ENCODE measurements around the gene STAT1. TPM values are rescaled to one million over a fixed set of nuclear protein-coding genes. Genes with fewer than 3 reads are reported as not detected.

STAT1 gene
- total RNA-seq, 3 donors from 2014 or later (not counting 1 experiment from before 2014, with no cell fraction given) = 49.1 to 91.6 (median 86.2) TPM

DNA sequence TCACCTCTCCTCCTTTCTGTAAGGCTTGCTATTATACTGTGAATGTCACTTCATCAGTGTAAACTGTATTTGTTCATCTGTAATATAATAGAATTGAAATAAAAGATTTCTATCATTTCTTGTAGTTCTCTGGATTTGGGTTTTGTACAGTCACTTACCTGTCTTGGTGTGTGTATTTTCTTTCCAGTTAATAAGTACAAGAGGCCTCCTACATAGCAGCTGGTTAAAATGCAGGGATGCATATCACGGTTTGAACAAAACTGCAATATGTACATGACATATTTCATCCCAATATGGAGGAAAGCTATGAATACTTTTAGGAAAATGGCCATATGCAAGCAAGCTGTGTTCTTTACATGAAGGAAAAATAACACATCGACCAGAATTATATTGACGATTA lies 5.4 kb upstream of the STAT1 start:
- H3K4me1 ChIP-seq (ENCODE audit: control insufficient read depth, insufficient read depth, low read length) = peaks cover 39% of the 10 kb centered on the region
- Mint-ChIP-seq H3K9me3 (no peaks in the 10 kb centered on the region), H3K4me3 (no peak overlapping the region), H3K36me3 (no peaks in the 10 kb centered on the region), H3K27me3 (ENCODE audit: low read depth in 2 of 2) (no peaks in the 10 kb centered on the region), H3K27ac (no peak overlapping the region), H3K4me1 (no peaks in the 10 kb centered on the region)
- no peaks in the 10 kb centered on the region for H3K27me3 ChIP-seq (ENCODE audit: control insufficient read depth, insufficient read depth, low read length)
- H3K9me3 ChIP-seq (ENCODE audit: control insufficient read depth, insufficient read depth, low read length) = no peaks in the 10 kb centered on the region
- no peak overlapping the region for H3K27ac ChIP-seq (ENCODE audit: low read length)
- ATAC-seq (no peak), DNase-seq (no peak)
- H3K36me3 ChIP-seq (ENCODE audit: control insufficient read depth, insufficient read depth, low read length) = no peaks in the 10 kb centered on the region
- H3K4me3 ChIP-seq (ENCODE audit: low read length) = no peak overlapping the region
- 94% methylated on average over 2 of the region's 3 CpGs for WGBS (ENCODE audit: insufficient coverage)
- intact Hi-C loops (cut with micrococcal nuclease) = no loop called here
- TF ChIP-seq, protein P1, sequence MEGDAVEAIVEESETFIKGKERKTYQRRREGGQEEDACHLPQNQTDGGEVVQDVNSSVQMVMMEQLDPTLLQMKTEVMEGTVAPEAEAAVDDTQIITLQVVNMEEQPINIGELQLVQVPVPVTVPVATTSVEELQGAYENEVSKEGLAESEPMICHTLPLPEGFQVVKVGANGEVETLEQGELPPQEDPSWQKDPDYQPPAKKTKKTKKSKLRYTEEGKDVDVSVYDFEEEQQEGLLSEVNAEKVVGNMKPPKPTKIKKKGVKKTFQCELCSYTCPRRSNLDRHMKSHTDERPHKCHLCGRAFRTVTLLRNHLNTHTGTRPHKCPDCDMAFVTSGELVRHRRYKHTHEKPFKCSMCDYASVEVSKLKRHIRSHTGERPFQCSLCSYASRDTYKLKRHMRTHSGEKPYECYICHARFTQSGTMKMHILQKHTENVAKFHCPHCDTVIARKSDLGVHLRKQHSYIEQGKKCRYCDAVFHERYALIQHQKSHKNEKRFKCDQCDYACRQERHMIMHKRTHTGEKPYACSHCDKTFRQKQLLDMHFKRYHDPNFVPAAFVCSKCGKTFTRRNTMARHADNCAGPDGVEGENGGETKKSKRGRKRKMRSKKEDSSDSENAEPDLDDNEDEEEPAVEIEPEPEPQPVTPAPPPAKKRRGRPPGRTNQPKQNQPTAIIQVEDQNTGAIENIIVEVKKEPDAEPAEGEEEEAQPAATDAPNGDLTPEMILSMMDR (IDR thresholded peaks at IDR 0.05) = no peak

DNA sequence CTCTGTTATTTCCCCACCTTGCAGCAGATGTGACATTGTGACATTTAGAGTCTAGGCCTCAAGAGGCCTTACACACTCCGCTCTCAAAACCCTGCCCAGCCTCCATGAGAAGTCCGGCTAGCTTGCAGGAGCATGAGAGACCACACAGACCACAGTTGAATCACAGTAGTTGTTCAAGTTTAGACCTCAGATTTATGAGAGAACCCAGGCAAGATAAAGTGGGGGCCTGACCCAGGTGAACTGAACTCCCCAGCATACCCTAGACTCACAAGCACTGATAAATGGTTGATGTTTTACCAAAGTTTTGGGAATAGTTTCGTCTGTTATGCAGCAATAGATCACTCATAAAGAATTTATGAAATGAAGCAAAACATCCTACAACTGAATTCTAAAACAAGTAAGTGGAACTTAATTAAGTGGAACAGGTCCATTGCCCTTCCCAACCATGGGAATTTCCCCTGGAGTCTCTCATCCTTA lies 4.7 kb upstream of the STAT1 start:
- WGBS (ENCODE audit: insufficient coverage) = 63% methylated on average over 2 of the region's 3 CpGs
- TF ChIP-seq, protein P1 (IDR thresholded peaks at IDR 0.05) = no peak
- Mint-ChIP-seq H3K27ac (peak overlapping the region in 1 of 2 donors; percentile 17), H3K9me3 (no peaks in the 10 kb centered on the region), H3K36me3 (no peaks in the 10 kb centered on the region), H3K4me1 (no peaks in the 10 kb centered on the region), H3K4me3 (peak overlapping the region; percentile 18), H3K27me3 (ENCODE audit: low read depth in 2 of 2) (no peaks in the 10 kb centered on the region)
- Histone ChIP-seq H3K36me3 (ENCODE audit: control insufficient read depth, insufficient read depth, low read length) (no peaks in the 10 kb centered on the region), H3K4me1 (ENCODE audit: control insufficient read depth, insufficient read depth, low read length) (peaks cover 37% of the 10 kb centered on the region), H3K27ac (ENCODE audit: low read length) (no peak overlapping the region), H3K27me3 (ENCODE audit: control insufficient read depth, insufficient read depth, low read length) (no peaks in the 10 kb centered on the region), H3K4me3 (ENCODE audit: low read length) (no peak overlapping the region), H3K9me3 (ENCODE audit: control insufficient read depth, insufficient read depth, low read length) (no peaks in the 10 kb centered on the region)
- DNase-seq (no peak), ATAC-seq (no peak)
- intact Hi-C loops (cut with micrococcal nuclease) = no loop called here

DNA sequence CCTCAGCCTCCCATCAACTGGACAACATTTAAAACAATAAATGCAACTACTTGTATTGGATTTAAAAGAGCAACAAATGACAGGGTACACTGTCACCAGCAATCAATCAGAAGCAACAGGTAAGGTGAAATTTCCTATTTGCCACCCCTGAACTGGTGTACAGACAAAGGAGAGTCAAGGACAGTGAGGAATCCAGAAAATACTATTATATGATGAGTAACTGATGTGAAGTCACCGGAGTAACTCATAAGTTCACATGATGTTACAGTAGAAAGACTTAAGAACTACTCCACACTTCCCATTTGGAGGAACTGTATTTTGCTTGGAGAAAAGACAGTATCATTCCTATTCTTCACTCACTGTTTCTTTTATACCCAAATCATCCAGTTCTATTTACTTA lies 4.1 kb upstream of the STAT1 start:
- Mint-ChIP-seq H3K36me3 (no peaks in the 10 kb centered on the region), H3K27me3 (ENCODE audit: low read depth in 2 of 2) (no peaks in the 10 kb centered on the region), H3K9me3 (no peaks in the 10 kb centered on the region), H3K27ac (no peak overlapping the region), H3K4me1 (no peaks in the 10 kb centered on the region), H3K4me3 (peak overlapping the region; percentile 18)
- DNase-seq = no peak
- Histone ChIP-seq H3K4me1 (ENCODE audit: control insufficient read depth, insufficient read depth, low read length) (peaks cover 35% of the 10 kb centered on the region), H3K27me3 (ENCODE audit: control insufficient read depth, insufficient read depth, low read length) (no peaks in the 10 kb centered on the region), H3K9me3 (ENCODE audit: control insufficient read depth, insufficient read depth, low read length) (no peaks in the 10 kb centered on the region), H3K36me3 (ENCODE audit: control insufficient read depth, insufficient read depth, low read length) (no peaks in the 10 kb centered on the region), H3K4me3 (ENCODE audit: low read length) (no peak overlapping the region), H3K27ac (ENCODE audit: low read length) (no peak overlapping the region)
- ATAC-seq = no peak
- intact Hi-C loops (cut with micrococcal nuclease) = no loop called here
- 60% methylated on average over 1 of the region's 1 CpG for WGBS (ENCODE audit: insufficient coverage)
- TF ChIP-seq, protein P1 (IDR thresholded peaks at IDR 0.05) = no peak

DNA sequence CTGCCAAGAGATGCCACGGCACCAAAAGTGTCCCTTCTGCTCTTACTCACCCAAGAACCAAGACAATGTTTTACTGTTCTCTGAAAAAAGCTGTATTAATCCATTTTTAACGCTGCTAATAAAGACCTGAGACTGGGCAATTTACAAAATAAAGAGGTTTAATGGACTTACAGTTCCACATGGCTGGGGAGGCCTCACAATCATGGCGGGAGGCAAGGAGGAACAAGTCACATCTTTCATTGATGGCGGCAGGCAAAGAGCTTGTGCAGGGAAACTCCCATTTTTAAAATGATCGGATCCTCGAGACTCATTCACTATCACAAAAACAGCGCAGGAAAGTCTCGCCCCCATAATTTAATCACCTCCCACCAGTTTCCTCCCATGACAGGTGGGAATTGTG lies 1.9 kb upstream of the STAT1 start:
- Histone ChIP-seq H3K27me3 (ENCODE audit: control insufficient read depth, insufficient read depth, low read length) (no peaks in the 10 kb centered on the region), H3K9me3 (ENCODE audit: control insufficient read depth, insufficient read depth, low read length) (no peaks in the 10 kb centered on the region), H3K4me1 (ENCODE audit: control insufficient read depth, insufficient read depth, low read length) (peaks cover 41% of the 10 kb centered on the region), H3K36me3 (ENCODE audit: control insufficient read depth, insufficient read depth, low read length) (peaks cover 5% of the 10 kb centered on the region), H3K4me3 (ENCODE audit: low read length) (no peak overlapping the region), H3K27ac (ENCODE audit: low read length) (no peak overlapping the region)
- Mint-ChIP-seq H3K9me3 (no peaks in the 10 kb centered on the region), H3K27me3 (ENCODE audit: low read depth in 2 of 2) (no peaks in the 10 kb centered on the region), H3K4me3 (no peak overlapping the region), H3K36me3 (no peaks in the 10 kb centered on the region), H3K27ac (no peak overlapping the region), H3K4me1 (no peaks in the 10 kb centered on the region)
- ATAC-seq (no peak), DNase-seq (no peak)
- WGBS (ENCODE audit: insufficient coverage) = 89% methylated on average over 6 of the region's 8 CpGs
- TF ChIP-seq, protein P1 (IDR thresholded peaks at IDR 0.05) = no peak
- intact Hi-C loops (cut with micrococcal nuclease) = loop anchor here (2.0 kb wide), 2 partner anchors 15 to 133 kb away; no protein-coding TSS in a partner anchor

All from natural killer cell (primary cell).